Right renal cortex interstitium (tissue), 3 donors: ENCODE results near the gene ITGB2. TPM values are rescaled to one million over a fixed set of nuclear protein-coding genes. Genes with fewer than 3 reads are reported as not detected.
A peak's percentile ranks its signal among the peaks of the same experiment; 100 is the strongest.

Experiments used
- DNase-seq, 3 donors: peaks; one replicate each; pipeline ENCODE4 v3.0.0-alpha.2; 2013; ENCODE audit warnings: low read depth in 3 of 3, low spot score in 2 of 3
- polyA plus RNA-seq, 3 donors: library from polyadenylated mRNA; unstranded; fragments of 120-200 nt; gene quantifications; one replicate each; pipeline ENCODE4 v1.2.1, GENCODE V29; 2013; ENCODE audit not compliant: insufficient read length in 3 of 3

ITGB2 gene
- polyA plus RNA-seq, 3 donors, result 7.4 to 16.0 (median 8.1) TPM

DNA sequence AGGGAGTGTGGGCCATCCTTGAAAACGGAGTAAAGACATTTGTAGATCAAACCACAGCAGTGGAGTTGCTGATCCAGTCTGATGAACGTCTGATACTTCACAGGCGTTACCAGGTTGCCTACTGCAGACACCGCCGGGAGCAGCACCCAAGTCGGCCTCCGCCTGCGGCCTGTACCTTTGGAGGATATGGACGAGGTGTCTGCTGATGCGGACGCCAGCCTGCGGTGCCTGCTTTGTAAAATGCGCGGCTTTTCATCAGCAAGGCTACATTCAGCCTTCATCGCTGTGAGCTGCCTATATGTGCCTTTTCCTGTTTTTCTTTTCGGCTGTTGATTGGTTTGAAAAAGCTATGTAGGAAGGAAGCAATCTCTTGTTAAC, 35.1 kb upstream of the ITGB2 start:
- no peak for DNase-seq

- DNase-seq, result no peak
These were observed 34.6 kb upstream of the ITGB2 start for GRCh38 chr21:44955141-44955797.

DNA sequence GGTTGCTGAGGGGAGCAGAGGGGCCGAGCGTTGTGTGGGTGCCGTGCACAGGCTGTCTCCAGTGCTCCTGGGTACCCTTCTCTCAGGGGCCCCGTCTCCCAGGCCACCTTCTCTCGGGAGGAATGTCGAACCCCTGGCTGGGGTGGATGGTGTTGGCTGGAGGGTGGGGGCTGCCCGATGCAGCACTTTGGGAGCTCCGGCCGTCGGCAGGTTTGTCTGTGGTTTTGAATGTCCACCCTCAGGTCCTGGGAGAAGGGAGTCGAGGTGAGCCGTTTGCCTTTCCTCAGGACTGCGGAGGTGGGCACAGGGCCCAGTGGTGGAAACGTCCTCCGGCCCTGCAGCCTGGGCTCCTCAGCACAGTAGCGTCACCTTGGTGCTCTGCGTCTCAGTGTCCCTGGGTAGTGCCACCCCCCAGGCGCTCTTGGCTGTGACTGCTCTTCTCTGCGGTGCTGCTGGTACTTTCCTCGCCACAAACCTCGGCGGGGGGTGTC, 33.6 kb upstream of the ITGB2 start:
- DNase-seq, result no peak

GRCh38 chr21:44953628-44954021, 32.9 kb upstream of the ITGB2 start:
- no peak for DNase-seq

DNA sequence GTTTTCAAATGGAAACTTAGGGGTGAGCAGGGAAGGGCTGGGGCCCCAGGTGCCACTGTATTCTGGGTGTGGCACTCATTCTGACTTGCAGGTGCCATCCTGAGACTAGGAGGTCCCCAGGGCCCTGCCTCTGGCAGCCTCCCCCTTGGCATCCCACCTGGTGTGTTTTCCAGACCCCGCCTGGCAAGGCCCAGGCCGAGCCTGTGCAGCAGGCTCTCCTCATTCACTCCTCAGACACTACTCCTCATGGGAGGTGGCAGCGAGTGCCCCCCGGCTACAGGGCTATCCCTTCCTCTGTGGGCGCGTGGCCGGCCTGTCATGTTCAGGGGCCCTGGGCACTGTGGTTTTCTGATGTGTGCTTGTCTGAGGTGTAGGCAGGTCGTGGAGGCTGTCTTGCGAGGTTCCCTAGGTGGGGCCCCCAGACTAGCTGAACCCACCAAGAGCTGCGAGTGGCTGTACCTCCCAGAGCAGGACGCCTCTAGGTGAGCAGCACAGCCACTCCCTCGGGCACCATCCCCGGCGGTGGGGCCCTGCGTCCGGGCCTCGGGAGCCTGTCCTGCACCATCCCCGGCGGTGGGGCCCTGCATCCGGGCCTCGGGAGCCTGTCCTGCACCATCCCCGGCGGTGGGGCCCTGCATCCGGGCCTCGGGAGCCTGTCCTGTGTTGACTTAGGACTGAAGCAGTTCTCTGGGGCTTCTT, 32.4 kb upstream of the ITGB2 start:
- DNase-seq, result no peak

DNA sequence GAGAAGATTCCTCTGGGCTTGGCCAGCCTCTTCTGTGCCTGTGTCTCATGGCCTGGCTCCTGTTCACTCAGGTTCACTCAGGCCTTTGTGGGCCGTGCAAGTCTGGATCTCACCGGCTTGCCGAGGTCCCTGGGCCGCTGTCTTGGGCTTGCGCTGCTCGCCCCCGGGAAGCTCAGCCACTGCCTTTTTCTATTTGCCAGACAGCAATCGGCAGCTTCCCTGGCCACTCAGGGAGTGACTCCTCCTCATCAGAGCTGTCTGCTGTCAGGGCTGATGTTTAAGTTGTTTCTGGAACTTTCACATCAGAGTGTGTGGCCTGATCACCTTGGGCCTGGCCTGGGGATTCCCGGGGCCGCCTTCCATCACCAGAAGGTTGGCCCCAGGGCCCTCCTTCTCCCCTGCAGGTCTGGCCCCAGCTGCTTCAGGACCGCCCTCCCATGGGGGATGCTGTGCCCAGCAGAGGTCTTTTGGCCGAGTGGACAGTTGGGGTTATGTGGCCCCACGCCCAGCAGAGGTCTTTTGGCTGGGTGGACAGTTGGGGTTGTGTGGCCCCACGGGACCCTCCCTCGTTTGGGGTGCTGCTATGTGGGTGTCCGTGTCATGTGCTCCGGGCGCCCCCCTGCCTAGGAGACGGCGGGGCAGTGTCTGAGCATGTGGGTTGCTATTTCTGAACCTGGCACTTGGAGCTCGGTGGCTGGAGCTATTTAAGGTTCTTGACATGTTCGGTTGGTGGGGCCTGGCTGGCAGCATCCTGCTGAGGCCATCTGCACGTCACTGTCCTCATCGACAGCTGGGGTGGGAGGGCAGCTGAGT, 31.6 kb upstream of the ITGB2 start:
- DNase-seq, result no peak

- no peak for DNase-seq
These were observed 30.7 kb upstream of the ITGB2 start for GRCh38 chr21:44951186-44951915.

DNA sequence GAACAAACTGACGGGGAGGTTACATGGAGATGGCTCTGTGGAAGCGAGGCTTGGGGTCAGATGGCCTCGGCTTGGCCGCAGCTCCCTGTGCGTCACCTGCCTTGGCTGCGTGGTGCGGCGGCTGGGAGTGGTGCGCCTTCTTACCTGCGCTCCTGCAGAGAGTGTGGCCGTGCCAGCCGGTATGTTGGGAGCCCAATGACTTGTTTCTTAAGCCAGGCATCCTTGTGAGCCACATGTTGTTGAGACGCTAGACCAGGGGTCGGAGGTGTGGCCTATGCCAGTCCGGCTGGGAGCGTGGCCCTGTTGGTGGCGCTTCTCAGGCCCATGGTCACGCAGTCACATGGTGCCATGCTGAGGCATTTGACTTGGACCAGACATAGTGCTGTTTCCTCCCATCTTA, 29.7 kb upstream of the ITGB2 start:
- DNase-seq, result no peak

DNA sequence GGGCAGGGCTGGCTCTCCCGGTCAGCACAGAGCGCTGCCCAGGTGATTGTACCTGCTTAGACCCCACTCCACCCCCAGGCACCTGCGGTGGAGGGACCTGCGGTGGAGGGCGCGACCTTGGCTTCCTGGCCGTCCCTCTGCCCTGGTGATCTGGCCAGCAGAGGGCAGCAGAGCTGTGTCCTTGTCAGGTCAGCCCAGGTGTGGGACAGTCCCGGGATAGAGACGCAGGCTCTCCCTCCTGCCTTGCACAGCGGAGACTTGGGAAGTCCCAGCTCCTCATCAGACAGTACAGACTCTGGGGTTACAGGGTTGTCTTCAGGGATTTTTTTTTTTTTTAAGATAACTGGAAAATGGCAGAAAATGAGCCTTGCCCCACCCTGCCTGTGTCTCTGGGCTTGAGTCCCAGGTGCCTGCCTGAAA, 29.1 kb upstream of the ITGB2 start:
- peak in 1 of 3 donors; percentile 63 for DNase-seq

DNA sequence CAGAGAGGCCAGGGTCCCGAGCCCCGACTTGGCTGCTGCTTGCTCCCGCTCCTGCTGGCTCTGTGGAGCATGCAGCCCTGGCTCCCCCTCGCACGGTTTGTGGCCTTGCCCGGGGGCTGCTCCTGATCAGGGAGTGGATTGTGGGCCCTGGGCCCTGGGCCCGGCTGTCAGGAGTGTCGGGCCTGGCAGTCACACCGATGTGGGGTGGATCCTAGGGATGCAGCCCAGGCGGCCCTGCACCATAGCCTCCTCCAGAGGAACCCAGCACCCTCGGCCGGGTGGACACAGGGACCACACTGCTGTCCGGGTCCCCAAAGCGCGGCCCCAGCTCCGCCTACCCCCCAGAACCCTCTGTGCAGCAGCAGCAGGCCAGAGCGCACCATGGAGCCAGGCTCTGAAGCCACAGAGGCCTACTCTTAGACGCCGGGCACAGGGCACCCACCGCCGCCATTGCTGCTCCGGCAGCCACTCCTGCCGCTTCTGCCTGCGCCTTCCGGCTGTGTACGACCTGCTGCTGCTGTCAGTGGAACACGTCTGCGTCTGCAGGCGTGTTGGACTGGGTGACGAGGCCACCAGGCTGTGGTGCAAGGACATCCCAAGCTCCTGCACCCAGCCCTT, 28.6 kb upstream of the ITGB2 start:
- no peak for DNase-seq

DNA sequence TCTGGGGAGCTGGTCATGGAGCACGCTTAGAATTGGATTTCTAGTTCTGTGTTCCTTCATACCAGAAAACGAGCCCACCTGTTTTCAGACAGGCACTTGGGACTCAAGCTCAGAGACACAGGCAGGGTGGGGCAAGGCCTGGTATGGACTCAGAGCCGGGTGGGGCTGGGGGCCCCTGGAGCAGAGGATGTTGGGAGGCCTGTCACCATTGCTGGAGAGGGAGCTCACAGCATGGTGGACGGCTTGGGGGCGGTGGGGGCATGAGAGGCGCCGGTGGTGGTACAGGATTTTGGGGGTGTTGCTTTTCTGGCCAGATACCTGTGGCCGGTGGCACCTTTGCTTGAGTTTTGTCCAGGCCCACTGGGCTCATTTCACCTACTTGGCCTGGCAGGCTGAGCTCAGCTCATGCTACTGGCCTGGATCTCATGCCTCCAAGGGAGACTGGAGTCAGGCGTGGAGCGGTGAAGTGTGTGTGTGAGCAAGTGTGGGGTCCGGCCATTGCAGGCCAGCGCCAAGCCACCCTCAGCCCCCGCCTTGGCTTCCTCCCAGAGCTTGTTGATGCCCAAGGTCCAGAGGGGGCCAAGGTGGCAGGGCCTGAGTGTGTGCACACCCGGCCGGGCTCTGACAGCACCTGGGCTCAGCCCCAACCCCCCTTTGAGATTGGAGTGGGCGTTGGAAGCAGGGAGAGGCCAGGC, 27.9 kb upstream of the ITGB2 start:
- DNase-seq, result no peak

DNA sequence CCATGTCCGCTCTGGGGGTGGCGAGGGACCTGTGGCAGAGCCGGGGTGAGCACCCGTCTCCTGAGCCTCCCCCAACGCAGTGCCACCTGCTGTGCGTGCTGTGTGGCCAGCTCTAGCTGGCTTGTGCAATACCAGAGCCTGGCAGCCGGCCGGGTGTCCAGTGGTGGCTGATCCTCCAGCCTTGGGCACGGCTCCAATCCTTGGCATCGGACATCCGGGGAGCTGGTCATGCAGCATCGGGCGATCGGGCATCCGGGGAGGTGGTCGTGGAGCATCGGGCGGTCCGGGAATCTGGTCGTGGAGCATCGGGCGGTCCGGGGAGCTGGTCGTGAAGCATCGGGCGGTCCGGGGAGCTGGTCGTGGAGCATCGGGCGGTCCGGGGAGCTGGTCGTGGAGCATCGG, 27.2 kb upstream of the ITGB2 start:
- no peak for DNase-seq

- DNase-seq, result no peak
These were observed 26.6 kb upstream of the ITGB2 start for GRCh38 chr21:44947111-44947929.

DNA sequence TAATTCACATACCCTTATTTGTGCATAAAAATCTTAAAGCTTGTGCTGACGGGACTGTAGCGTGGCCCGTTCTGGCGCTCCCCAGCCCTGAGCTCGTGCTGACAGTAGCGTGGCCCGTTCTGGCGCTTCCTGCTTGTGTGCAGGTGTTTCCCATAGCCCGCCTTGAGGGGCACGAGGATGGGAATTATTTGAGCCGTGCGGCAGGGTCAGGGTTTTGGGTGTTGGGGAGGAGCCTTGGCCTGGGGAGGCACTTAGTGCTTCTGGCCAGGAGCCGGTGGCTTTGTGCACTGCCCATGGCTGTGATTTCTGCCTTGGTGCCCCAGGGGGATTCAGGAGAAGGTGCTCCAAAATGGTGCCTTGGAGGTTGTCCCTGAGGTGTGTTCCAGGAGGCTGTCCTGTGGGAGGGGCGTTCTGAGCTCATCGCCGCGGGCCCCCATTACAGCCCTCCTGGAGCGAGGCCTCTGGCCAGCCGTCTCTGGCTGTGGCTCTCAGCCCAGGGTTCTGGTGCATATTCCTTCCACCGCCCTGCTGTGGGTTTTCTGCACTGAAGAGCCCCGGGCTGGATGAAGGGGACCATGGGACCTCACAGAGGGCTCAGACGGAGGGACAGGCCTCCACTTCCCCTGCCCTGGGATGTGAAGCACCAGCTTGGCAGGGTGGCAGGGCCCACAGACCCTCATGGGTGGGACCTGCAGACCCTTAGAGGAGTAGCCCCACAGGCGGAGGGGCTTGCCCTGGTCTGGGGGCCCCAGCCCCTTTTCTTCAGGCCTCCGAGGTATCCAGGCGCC, 25.7 kb upstream of the ITGB2 start:
- no peak for DNase-seq

DNA sequence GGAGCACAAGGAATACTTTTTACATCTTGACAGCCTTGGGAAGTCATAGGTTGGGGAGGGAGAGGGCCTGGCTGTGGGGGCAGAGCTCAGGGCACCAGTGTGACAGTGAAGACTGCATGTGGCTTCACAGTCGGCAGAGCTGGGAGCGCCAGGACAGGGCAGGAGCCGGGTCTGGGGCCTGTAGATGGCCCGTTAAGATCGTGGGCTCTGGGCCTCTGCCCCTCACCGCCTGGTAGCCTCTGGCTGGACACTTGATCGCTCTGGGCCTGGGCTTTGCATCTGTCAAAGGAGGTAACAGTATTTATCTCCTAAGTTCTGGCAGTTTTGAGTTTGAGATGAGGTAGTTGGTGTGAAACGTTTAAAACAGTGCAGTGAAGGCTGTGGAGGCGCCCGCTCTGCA, 23.9 kb upstream of the ITGB2 start:
- no peak for DNase-seq

GRCh38 chr21:44943686-44944550, 23.2 kb upstream of the ITGB2 start:
- DNase-seq, result no peak

GRCh38 chr21:44943005-44943685, 22.4 kb upstream of the ITGB2 start:
- DNase-seq, result no peak
